Measurements from ENCODE around the gene DGCR2.

DGCR2 gene

DNA sequence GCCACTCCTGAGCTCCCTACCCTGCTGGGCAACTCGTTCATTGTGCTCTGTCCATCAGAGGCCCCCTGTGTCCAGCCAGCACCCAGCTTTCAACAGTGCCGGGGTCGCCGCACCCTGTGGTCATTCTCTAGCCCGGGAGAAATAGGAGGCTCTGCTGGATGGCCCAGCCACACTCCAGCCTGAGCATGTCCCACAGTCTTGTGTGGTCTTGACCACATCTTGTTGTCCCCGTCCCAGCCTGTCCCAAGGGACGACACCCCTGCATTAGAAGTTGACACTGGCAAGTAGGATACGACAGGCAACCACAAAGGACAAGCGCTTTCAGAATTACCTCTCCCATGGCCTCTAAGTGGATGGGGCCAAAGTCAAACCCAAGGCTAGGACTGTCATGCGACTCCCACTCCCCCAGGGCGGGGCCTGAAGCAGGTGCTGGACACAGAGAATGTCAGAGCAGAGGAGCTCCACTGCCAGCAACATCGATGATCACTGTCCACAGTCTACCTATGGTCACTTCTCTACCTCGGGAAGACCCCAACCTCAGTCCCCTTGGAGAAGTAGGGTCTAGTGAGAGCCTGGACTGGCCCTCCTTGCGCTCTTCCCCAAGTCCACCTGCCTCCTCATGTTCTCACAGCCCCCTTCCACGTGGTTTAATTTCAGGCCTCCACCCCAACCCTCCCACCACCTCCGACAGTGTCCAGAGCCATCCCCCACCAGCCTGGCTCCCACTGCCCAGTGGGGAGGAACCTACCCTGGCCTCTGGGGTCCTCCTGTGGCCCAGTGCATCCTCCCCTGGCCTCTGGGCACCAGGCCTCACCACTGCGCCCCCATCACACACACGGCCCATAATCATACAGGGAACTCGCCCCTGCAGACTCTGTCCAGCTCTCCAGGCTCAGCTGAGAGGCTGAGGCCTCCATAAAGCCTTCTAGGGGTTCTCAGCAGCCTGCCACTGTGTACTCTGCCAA is 4.4 kb upstream of the DGCR2 start:
- DNase-seq: no peak

DNA sequence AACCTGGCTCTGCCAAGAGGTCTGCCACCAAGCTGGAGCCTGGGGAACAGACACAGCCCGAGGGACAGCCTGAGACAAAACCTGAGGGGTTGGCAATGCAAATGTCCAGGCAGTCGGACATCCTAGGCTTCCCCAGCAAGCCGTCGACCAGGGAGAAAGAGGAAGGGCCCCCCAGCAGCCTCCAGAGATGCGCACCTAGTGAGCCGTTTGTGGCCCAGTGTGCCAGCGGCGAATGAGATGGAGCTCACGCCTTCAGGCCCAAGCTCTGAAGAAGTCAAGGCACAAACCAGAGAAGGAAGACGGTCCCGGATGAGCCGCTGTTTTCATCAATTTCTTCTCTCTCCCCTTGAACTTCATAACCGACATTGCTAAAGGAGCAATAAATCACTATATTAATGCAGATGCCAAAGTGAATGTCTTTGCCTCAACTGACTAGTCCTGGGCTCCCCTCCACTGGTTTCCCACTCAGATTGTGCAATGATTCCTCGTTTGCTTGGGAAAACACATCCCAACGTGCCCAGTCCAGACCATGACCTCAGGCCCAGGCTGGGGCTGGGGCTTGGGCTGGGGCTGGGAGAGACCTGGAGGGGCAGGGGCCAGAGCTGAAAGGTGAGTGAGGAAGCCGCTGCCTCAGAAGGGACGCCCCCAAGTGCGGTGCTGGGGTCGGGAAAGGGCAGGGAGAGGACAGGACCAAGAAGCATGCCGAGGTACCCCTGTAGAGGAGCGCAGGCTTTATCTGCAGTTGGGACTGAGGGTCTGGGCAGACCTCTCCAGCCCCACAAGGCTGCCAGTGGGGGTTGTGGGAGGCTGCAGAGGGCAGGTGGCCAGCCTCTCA is 3.5 kb upstream of the DGCR2 start:
- no peak for DNase-seq

GRCh38 chr22:19125011-19125410 is 2.8 kb upstream of the DGCR2 start:
- no peak for DNase-seq

- DNase-seq: no peak
Observed at GRCh38 chr22:19124377-19124776, 2.2 kb upstream of the DGCR2 start.

GRCh38 chr22:19123936-19124335 is 1.7 kb upstream of the DGCR2 start:
- no peak for DNase-seq

DNA sequence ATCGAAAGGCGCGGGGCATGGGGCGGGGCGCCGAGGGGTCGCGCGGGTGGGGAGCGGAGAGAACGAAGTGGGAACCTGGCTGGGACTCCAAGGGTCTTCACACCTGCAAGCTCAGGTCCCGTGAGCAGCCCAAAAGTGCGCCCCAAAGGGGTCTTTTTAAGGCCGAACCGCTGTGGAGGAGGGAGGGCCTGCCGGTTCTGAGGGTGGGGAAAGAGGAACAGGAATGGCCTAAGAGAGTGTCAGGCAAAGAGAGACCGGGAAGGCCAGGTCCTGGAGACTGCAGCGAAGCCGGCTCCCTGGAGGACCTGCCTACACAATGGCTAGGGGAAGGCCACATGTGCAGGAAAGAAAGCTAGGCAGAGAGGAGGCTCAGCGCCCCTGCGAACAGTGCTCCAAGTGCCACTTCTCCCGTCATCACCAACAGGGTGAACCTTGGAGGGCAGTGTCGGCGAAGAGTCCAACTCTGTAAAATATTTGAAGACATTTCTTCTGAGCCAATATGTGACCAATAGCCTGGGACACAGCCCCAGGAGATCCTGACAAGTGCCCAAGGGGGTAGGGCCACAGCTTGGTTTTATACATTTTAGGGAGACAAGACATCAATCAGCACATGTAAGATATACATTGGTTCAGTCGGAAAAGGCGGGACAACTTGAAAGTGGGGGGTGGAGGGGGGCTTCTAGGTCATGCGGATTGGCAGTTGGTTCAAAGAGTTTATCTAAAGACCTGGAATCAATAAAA is 710 bp upstream of the DGCR2 start:
- peak; percentile 46 for DNase-seq

DNA sequence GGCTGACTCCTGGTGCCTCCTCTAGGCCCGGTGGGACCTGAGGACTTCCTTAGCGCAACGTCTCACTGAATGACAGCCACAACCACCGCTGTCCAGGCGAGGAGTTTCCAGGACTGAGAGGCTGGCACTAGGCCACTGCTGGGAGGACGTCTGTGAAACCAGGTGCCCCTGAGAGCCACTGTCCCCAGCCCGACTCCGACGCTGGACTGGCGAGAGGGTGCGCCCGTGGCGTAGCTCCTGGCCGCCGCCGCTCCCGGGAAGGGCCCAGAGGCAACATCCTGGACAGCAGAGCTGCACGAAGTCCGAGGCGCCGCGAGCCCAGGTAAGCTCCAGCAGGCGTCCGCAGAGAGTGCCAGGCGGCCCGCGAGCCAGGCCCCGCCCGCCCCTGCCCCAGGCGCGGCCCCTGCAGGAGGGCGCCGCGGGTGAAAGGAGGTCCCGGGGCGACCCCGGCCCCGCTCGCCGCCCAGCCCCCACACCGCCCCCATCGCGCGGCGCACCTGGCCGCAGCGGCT is 525 bp downstream of the DGCR2 start:
- peak; percentile 66 for DNase-seq

GRCh38 chr22:19120829-19121630 is 1.2 kb downstream of the DGCR2 start:
- DNase-seq: peak; percentile 26

- DNase-seq: no peak
Observed at GRCh38 chr22:19119949-19120348, 2.3 kb downstream of the DGCR2 start.

GRCh38 chr22:19118329-19118880 is 3.8 kb downstream of the DGCR2 start:
- DNase-seq: no peak

GRCh38 chr22:19117111-19117512 is 5.1 kb downstream of the DGCR2 start:
- DNase-seq: no peak

DNA sequence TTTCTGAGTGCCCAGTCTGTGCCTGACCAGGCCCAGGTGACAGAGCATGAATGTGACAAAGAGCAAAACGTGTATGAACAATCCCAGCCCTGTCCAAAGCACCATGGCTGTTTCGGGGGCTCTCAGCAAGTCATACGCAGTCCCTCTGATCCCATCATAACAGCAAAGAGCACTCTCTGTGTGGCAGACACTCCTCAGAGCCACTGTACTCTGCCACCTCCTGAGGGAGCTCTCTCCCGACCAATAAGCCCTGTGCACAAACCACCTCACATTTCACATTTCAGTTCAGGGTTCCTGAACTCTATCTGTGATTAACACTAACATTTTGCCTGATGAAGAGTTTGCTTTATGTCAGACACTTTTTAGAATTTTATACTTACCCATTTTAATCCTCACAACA is 6.6 kb downstream of the DGCR2 start:
- peak; percentile 56 for DNase-seq

- DNase-seq: no peak
Observed at GRCh38 chr22:19114984-19115552, 7.1 kb downstream of the DGCR2 start.

GRCh38 chr22:19113429-19113828 is 8.8 kb downstream of the DGCR2 start:
- no peak for DNase-seq

DNA sequence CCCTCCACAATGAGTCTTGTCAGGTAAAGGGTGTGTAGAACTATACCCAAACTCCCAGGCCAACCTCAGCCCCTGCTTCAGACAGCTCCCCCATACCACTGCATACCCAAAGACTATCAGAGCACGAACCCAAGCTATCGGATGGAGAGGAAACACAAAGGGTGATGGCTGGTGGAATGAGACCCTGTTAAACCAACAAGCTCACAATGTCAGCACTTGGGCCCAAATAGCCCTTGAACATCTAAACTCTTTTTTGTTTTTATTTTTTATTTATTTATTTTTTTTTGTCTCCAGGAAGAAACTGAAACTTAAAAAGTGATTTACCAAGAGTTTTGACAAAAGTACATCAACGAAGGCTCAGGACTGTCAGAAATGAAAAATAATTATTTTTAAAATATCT is 10.6 kb downstream of the DGCR2 start:
- DNase-seq: no peak

GRCh38 chr22:19111140-19111539 is 11.1 kb downstream of the DGCR2 start:
- DNase-seq: peak; percentile 26

GRCh38 chr22:19110646-19111045 is 11.6 kb downstream of the DGCR2 start:
- DNase-seq: no peak

GRCh38 chr22:19110064-19110458 is 12.2 kb downstream of the DGCR2 start:
- DNase-seq: peak; percentile 64

GRCh38 chr22:19109198-19110063 is 12.8 kb downstream of the DGCR2 start:
- DNase-seq: peak; percentile 95

GRCh38 chr22:19108807-19109197 is 13.4 kb downstream of the DGCR2 start:
- peak; percentile 36 for DNase-seq
